Choroid plexus epithelial cell (primary cell): ENCODE data around the gene C3orf62.

Experiments
- DNase-seq: peaks from one replicate; pipeline ENCODE4 v3.0.0-alpha.2; 2010; ENCODE audit warnings: low read depth
- H3K4me3 ChIP-seq: 2 replicates; pipeline ENCODE4 v1.5.1; 2011; ENCODE audit warnings: low read depth, mild to moderate bottlenecking, control low read depth, low read length, moderate library complexity
- CTCF ChIP-seq: conservative IDR thresholded peaks from 2 replicates; pipeline ENCODE4 v1.5.1; 2011; ENCODE audit warnings: low read depth, mild to moderate bottlenecking, control low read depth, inconsistent platforms, low read length, moderate library complexity

The C3orf62 gene

GRCh38 chr3:49283997-49284396 lies 7.0 kb upstream of the C3orf62 start:
- no peak for DNase-seq
- TF ChIP-seq CTCF, result no peak
- H3K4me3 ChIP-seq, result no peak overlapping the region

GRCh38 chr3:49279376-49279775 lies 2.3 kb upstream of the C3orf62 start:
- DNase-seq, result no peak
- no peak for TF ChIP-seq CTCF
- no peak overlapping the region for H3K4me3 ChIP-seq

- no peak overlapping the region for H3K4me3 ChIP-seq
- TF ChIP-seq CTCF, result no peak
- DNase-seq, result no peak
Measured at GRCh38 chr3:49278548-49278947, 1.5 kb upstream of the C3orf62 start.

- no peak for TF ChIP-seq CTCF
- peak; percentile 54 for DNase-seq
- H3K4me3 ChIP-seq, result peak overlapping the region; percentile 67
Measured at GRCh38 chr3:49277383-49277775, 347 bp upstream of the C3orf62 start.

- peak; percentile 34 for DNase-seq
- H3K4me3 ChIP-seq, result no peak overlapping the region
- no peak for TF ChIP-seq CTCF
Measured at GRCh38 chr3:49273825-49274532, 3.1 kb downstream of the C3orf62 start.

- no peak for DNase-seq
Measured at GRCh38 chr3:49271047-49271446, 6.0 kb downstream of the C3orf62 start.

More at GRCh38 chr3:49271047-49271446, 6.0 kb downstream of the C3orf62 start:
- no peak for TF ChIP-seq CTCF
- no peak overlapping the region for H3K4me3 ChIP-seq
